Mucosa of descending colon (tissue), 3 donors: ENCODE data around the gene RFX4. TPM values are rescaled to one million over a fixed set of nuclear protein-coding genes. Genes with fewer than 3 reads are reported as not detected.
A peak's percentile ranks its signal among the peaks of the same experiment; 100 is the strongest.

Experiments
- ATAC-seq: fragments of 200-7000 bp; cut with Tn5 transposase; one replicate; pipeline ENCODE4 v1.9.1; 2020; ENCODE audit warnings: mild to moderate bottlenecking, moderate library complexity
- DNase-seq, 3 donors: peaks; one replicate each; pipeline ENCODE4 v3.0.0-alpha.2; 2020
- H3K36me3 ChIP-seq: fragments of 200-600 bp; one replicate; pipeline ENCODE4 v1.8.0; 2021; ENCODE audit warnings: low read depth, mild to moderate bottlenecking
- H3K4me1 ChIP-seq: fragments of 200-600 bp; one replicate; pipeline ENCODE4 v1.8.0; 2021; ENCODE audit warnings: low read depth, mild to moderate bottlenecking
- H3K4me3 ChIP-seq: fragments of 200-600 bp; one replicate; pipeline ENCODE4 v1.8.0; 2021; ENCODE audit warnings: mild to moderate bottlenecking
- H3K9me3 ChIP-seq: fragments of 200-600 bp; one replicate; pipeline ENCODE4 v1.8.0; 2021; ENCODE audit warnings: mild to moderate bottlenecking
- CTCF ChIP-seq: fragments of 200-600 bp; IDR thresholded peaks from one replicate; pipeline ENCODE4 v1.8.0; 2022; ENCODE audit warnings: antibody characterized with exemption, mild to moderate bottlenecking
- intact Hi-C, 2 donors: fragments of 100-400 bp; cut with DNase I in 1 of 2; cut with micrococcal nuclease in 1 of 2; formaldehyde crosslinking; loops; one replicate each; pipeline versions ENCODE4 v1.11.0 to v1.11.1; 2022; cut with DNase I, micrococcal nuclease
- total RNA-seq, 3 donors: library from RNA; stranded (reverse); fragmentation: NEBNext Ultra II Directional in 2 of 3; extraction: Animal tissue kit (Norgen Biotek cat#: 25700) in 2 of 3; gene quantifications; one replicate each; pipeline versions ENCODE4 v1.2.1 to v1.2.4, GENCODE V29; 2021 to 2023
- donor health status: DM: no; HTN: no; CAD: no; lungs with moderate emphysema.
- donor health status: DM: no; HTN: no; CAD: no.
- donor health status: DM: no; HTN: yes; CAD: no.

The RFX4 gene
- total RNA-seq, 3 donors from 2014 or later = not detected

DNA sequence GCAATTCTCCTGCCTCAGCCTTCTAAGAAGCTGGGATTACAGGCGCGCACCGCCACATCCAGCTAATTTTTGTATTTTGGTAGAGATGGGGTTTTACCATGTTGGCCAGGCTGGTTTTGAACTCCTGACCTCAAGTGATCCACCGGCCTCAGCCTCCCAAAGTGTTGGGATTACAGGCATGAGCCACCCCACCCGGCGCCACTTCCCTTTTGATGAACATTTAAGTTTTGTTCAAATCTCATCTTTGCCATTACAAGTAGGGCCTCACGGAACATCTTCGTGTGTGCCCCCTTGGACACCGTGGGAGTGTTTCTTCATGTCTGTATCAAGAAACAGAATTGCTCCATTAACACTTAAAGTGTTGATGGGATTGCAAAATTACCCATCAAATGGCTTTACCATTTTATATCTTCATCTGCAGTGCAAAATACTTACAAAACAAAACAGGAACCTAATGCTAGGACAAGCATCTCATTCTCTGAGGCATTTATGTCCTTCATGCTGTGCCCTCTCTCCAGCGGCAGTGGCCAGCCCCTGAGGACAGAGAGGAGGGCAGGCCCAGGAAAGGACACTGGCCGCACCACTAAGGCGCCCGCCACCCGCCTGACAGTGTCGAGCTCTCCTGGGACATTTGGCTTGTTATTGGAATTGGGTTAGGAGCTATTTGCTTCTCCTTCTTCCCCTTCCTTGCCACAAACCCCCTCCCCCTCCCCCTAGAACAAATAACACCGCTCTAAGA lies 61.7 kb downstream of the RFX4 start:
- intact Hi-C loops = no loop called here
- Histone ChIP-seq H3K4me3 (no peak overlapping the region), H3K4me1 (no peaks in the 10 kb centered on the region), H3K36me3 (no peaks in the 10 kb centered on the region), H3K9me3 (no peaks in the 10 kb centered on the region)
- no peak for TF ChIP-seq CTCF
- no peak for ATAC-seq
- DNase-seq = peak in 1 of 3 donors; percentile 29

- H3K4me1 ChIP-seq = no peaks in the 10 kb centered on the region
- peak; percentile 39 to 82 (median 64) for DNase-seq
- ATAC-seq = peak; percentile 80
- intact Hi-C loops = no loop called here
- no peak overlapping the region for H3K4me3 ChIP-seq
- no peak for TF ChIP-seq CTCF
- H3K36me3 ChIP-seq = no peaks in the 10 kb centered on the region
- H3K9me3 ChIP-seq = no peaks in the 10 kb centered on the region
Observed at GRCh38 chr12:106645074-106645421, 62.2 kb downstream of the RFX4 start.

DNA sequence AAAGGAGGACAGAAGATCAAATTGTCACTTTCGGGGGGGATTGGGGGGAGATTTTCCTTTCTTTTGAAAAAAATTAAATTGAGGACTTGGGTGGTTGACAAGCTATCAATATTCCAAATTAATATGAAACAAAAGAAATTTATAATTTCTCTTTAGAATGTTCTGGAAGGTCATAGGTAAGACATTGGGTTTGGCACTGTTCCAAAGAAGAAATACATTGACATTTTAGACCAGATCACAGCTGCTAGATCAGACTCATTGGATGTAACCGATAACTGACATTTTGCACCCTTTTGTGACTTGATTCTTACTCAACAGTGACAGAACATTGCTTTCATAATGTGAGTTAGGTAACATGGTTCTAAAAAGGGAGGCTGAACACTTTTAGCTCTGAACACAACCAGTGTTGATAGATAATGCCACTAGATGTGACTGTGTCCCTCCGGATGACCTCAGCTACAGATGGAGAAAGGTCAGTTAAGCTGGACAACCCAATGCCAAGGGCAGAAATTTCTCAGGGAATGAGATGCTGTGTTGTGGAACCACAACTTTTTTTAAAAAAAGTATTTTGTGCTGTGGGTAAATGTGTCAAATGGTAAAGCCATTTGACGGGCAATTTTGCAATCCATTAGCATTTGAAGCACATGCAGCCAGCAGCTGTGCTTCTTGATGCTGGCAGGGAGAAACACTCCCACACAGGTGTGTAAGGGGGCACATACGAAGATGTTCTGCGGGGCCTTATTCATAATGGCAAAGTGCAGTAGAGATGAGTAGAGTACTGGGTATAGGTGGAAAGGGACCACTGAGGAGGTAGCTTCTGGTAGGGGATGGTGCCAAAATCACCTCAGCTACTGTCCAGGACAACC lies 62.9 kb downstream of the RFX4 start:
- Histone ChIP-seq H3K9me3 (no peaks in the 10 kb centered on the region), H3K36me3 (no peaks in the 10 kb centered on the region), H3K4me3 (no peak overlapping the region), H3K4me1 (no peaks in the 10 kb centered on the region)
- ATAC-seq (no peak), DNase-seq (no peak)
- intact Hi-C loops = no loop called here
- no peak for TF ChIP-seq CTCF

GRCh38 chr12:106646472-106646871 lies 63.7 kb downstream of the RFX4 start:
- intact Hi-C loops = no loop called here
- H3K4me1 ChIP-seq = no peaks in the 10 kb centered on the region
- no peaks in the 10 kb centered on the region for H3K36me3 ChIP-seq
- no peak overlapping the region for H3K4me3 ChIP-seq
- no peak for TF ChIP-seq CTCF
- DNase-seq (no peak), ATAC-seq (no peak)
- H3K9me3 ChIP-seq = no peaks in the 10 kb centered on the region

DNA sequence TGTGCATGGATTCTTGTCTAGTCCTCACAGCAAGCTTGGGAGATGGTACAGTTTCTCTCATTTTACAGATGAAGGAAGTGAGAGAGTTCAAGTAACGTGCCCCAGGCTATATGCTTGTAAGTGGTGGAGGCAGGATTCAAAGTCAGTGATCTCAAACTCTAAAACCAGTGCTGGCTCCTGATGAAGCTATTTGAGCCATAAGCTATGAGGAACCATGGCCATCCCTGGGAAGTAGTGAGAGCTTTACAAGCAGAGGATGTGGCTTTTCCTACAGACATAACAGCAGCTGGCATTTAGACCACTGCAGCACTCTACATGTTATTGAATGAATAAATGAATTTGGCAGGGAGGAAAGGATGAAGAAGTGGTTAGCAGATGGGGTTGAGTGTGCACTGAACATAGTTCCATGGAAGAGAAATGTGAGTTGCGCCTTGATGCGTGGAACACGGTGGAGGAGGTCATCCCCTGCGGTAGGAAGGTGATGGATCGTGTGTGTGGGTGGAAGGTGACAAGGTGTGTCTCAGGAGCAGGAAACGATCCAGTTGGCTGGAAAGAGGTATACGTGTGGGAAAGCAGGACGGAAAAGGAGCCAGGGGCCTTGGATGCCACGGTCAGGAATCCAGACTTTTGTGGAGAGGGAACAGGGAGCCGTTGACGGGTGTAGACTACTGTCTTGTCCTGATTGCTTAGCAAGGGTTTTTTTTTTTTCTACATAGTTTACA lies 65.2 kb downstream of the RFX4 start:
- no peak for TF ChIP-seq CTCF
- ATAC-seq = peak; percentile 55
- H3K36me3 ChIP-seq = no peaks in the 10 kb centered on the region
- H3K4me1 ChIP-seq = no peaks in the 10 kb centered on the region
- no peaks in the 10 kb centered on the region for H3K9me3 ChIP-seq
- H3K4me3 ChIP-seq = no peak overlapping the region
- peak in 1 of 3 donors; percentile 20 for DNase-seq
- intact Hi-C loops = no loop called here
